Stomach smooth muscle (tissue), 2 donors: Measurements from ENCODE around the gene YBX1.

Experiments
- H3K27ac ChIP-seq: one replicate; pipeline ENCODE4 v1.7.0; 2013; ENCODE audit warnings: mild to moderate bottlenecking, low read length, inconsistent platforms
- H3K27me3 ChIP-seq, 2 donors: one replicate each; pipeline ENCODE4 v1.7.0; 2013; ENCODE audit warnings: low read length in 2 of 2; ENCODE audit not compliant: insufficient read depth in 2 of 2, control insufficient read depth in 1 of 2
- H3K36me3 ChIP-seq, 2 donors: one replicate each; pipeline ENCODE4 v1.7.0; 2013; ENCODE audit warnings: low read length in 2 of 2; ENCODE audit not compliant: control insufficient read depth in 2 of 2, insufficient read depth in 2 of 2
- H3K4me1 ChIP-seq: one replicate; pipeline ENCODE4 v1.7.0; 2013; ENCODE audit warnings: low read length; ENCODE audit not compliant: control insufficient read depth, insufficient read depth
- H3K4me3 ChIP-seq, 2 donors: one replicate each; pipeline ENCODE4 v1.7.0; 2013; ENCODE audit warnings: low read length in 2 of 2
- H3K9ac ChIP-seq, 2 donors: one replicate each; pipeline ENCODE4 v1.7.0; 2013; ENCODE audit warnings: low read length in 2 of 2, mild to moderate bottlenecking in 1 of 2
- H3K9me3 ChIP-seq, 2 donors: one replicate each; pipeline ENCODE4 v1.7.0; 2013; ENCODE audit warnings: low read length in 2 of 2; ENCODE audit not compliant: control insufficient read depth in 2 of 2
- donor health status: healthy.
- donor health status: Pancreatic carcinoma.

The YBX1 gene

GRCh38 chr1:42735056-42735455 is 52.8 kb downstream of the YBX1 start:
- H3K4me3 ChIP-seq = no peak overlapping the region
- no peak overlapping the region for H3K27ac ChIP-seq
- H3K36me3 ChIP-seq = no peaks in the 10 kb centered on the region
- no peak overlapping the region for H3K9ac ChIP-seq
- H3K4me1 ChIP-seq = no peaks in the 10 kb centered on the region
- no peaks in the 10 kb centered on the region for H3K9me3 ChIP-seq
- no peaks in the 10 kb centered on the region for H3K27me3 ChIP-seq

GRCh38 chr1:42735477-42736105 is 53.4 kb downstream of the YBX1 start:
- H3K9me3 ChIP-seq = no peaks in the 10 kb centered on the region
- no peak overlapping the region for H3K4me3 ChIP-seq
- no peak overlapping the region for H3K9ac ChIP-seq
- H3K36me3 ChIP-seq = no peaks in the 10 kb centered on the region
- H3K27ac ChIP-seq = no peak overlapping the region
- H3K4me1 ChIP-seq = no peaks in the 10 kb centered on the region
- H3K27me3 ChIP-seq = no peaks in the 10 kb centered on the region

GRCh38 chr1:42736152-42736551 is 53.9 kb downstream of the YBX1 start:
- Histone ChIP-seq H3K27ac (no peak overlapping the region), H3K27me3 (no peaks in the 10 kb centered on the region), H3K4me1 (no peaks in the 10 kb centered on the region), H3K9ac (no peak overlapping the region), H3K4me3 (no peak overlapping the region), H3K36me3 (no peaks in the 10 kb centered on the region), H3K9me3 (no peaks in the 10 kb centered on the region)

GRCh38 chr1:42736571-42737200 is 54.5 kb downstream of the YBX1 start:
- Histone ChIP-seq H3K27ac (no peak overlapping the region), H3K4me1 (no peaks in the 10 kb centered on the region), H3K4me3 (no peak overlapping the region), H3K9ac (no peak overlapping the region), H3K27me3 (no peaks in the 10 kb centered on the region), H3K36me3 (no peaks in the 10 kb centered on the region), H3K9me3 (no peaks in the 10 kb centered on the region)

GRCh38 chr1:42737257-42737656 is 55.0 kb downstream of the YBX1 start:
- Histone ChIP-seq H3K9me3 (no peaks in the 10 kb centered on the region), H3K4me1 (no peaks in the 10 kb centered on the region), H3K36me3 (no peaks in the 10 kb centered on the region), H3K27ac (no peak overlapping the region), H3K27me3 (no peaks in the 10 kb centered on the region), H3K9ac (no peak overlapping the region), H3K4me3 (no peak overlapping the region)

GRCh38 chr1:42737986-42738677 is 55.9 kb downstream of the YBX1 start:
- no peak overlapping the region for H3K27ac ChIP-seq
- no peaks in the 10 kb centered on the region for H3K36me3 ChIP-seq

GRCh38 chr1:42738678-42739226 is 56.5 kb downstream of the YBX1 start:
- Histone ChIP-seq H3K4me1 (no peaks in the 10 kb centered on the region), H3K4me3 (no peak overlapping the region), H3K27ac (no peak overlapping the region), H3K36me3 (no peaks in the 10 kb centered on the region), H3K9ac (no peak overlapping the region), H3K27me3 (no peaks in the 10 kb centered on the region), H3K9me3 (no peaks in the 10 kb centered on the region)

More at GRCh38 chr1:42737986-42738677, 55.9 kb downstream of the YBX1 start:
- Histone ChIP-seq H3K9ac (no peak overlapping the region), H3K4me3 (no peak overlapping the region), H3K9me3 (no peaks in the 10 kb centered on the region), H3K4me1 (no peaks in the 10 kb centered on the region), H3K27me3 (no peaks in the 10 kb centered on the region)

GRCh38 chr1:42739753-42740700 is 57.8 kb downstream of the YBX1 start, which contains the start of gene CLDN19:
Gene CLDN19 (minus strand): TSS chr1:42740236. CDS start chr1:42740063, 173 bp downstream.
- H3K4me1 ChIP-seq = no peaks in the 10 kb centered on the region
- H3K36me3 ChIP-seq = no peaks in the 10 kb centered on the region
- no peaks in the 10 kb centered on the region for H3K27me3 ChIP-seq
- no peak within 1 kb of the TSS for H3K27ac ChIP-seq
- H3K9ac ChIP-seq = no peak within 1 kb of the TSS
- no peaks in the 10 kb centered on the region for H3K9me3 ChIP-seq
- no peak within 1 kb of the TSS for H3K4me3 ChIP-seq

GRCh38 chr1:42740851-42741580 is 58.8 kb downstream of the YBX1 start:
- H3K9me3 ChIP-seq = no peaks in the 10 kb centered on the region
- peaks cover 0 to 6% of the 10 kb centered on the region in 2 donors for H3K36me3 ChIP-seq
- H3K9ac ChIP-seq = no peak overlapping the region
- no peaks in the 10 kb centered on the region for H3K4me1 ChIP-seq
- no peak overlapping the region for H3K27ac ChIP-seq
- no peak overlapping the region for H3K4me3 ChIP-seq
- H3K27me3 ChIP-seq = no peaks in the 10 kb centered on the region
